HEK293 (cell line): ENCODE results near the gene PHKA2.

Source experiments
- GLI4 ChIP-seq: fragments of 450-650 bp; formaldehyde crosslinking; IDR thresholded peaks from 2 replicates; pipeline ENCODE4 v1.5.1; 2016; ENCODE audit warnings: missing biosample characterization, missing genetic modification characterization
- SP2 ChIP-seq: fragments of 450-650 bp; formaldehyde crosslinking; IDR thresholded peaks from 2 replicates; pipeline ENCODE4 v1.5.1; 2016; ENCODE audit warnings: missing biosample characterization, missing genetic modification characterization
- ZFHX2 ChIP-seq: fragments of 450-650 bp; formaldehyde crosslinking; conservative IDR thresholded peaks from 2 replicates; pipeline ENCODE4 v1.5.1; 2016; ENCODE audit warnings: missing biosample characterization, missing genetic modification characterization
- ZNF146 ChIP-seq: fragments of 450-650 bp; formaldehyde crosslinking; IDR thresholded peaks from 2 replicates; pipeline ENCODE4 v1.5.1; 2016; ENCODE audit warnings: missing biosample characterization, missing genetic modification characterization
- ZNF174 ChIP-seq: fragments of 450-650 bp; formaldehyde crosslinking; IDR thresholded peaks from 2 replicates; pipeline ENCODE4 v1.5.0; 2017; ENCODE audit warnings: missing biosample characterization, mild to moderate bottlenecking, missing genetic modification characterization
- ZNF24 ChIP-seq: fragments of 450-650 bp; formaldehyde crosslinking; IDR thresholded peaks from 2 replicates; pipeline ENCODE4 v1.5.1; 2016; ENCODE audit warnings: missing biosample characterization, missing genetic modification characterization
- ZNF626 ChIP-seq: fragments of 450-650 bp; sonication (Bioruptor Pico); formaldehyde crosslinking; IDR thresholded peaks from 2 replicates; pipeline ENCODE4 v1.5.1; 2018; ENCODE audit warnings: missing biosample characterization, missing genetic modification characterization, inconsistent platforms
- ZNF707 ChIP-seq: fragments of 450-650 bp; formaldehyde crosslinking; IDR thresholded peaks from 2 replicates; pipeline ENCODE4 v1.5.1; 2016; ENCODE audit warnings: missing biosample characterization, missing genetic modification characterization
- TF ChIP-seq, protein P1 (sequence below): fragments of 450-650 bp; formaldehyde crosslinking; IDR thresholded peaks from 2 replicates; pipeline ENCODE4 v1.5.1; 2016; ENCODE audit warnings: missing biosample characterization, missing genetic modification characterization
- TF ChIP-seq, protein P2 (sequence below): fragments of 450-650 bp; formaldehyde crosslinking; IDR thresholded peaks from 2 replicates; pipeline ENCODE4 v1.5.1; 2017; ENCODE audit warnings: missing biosample characterization, missing genetic modification characterization
- TF ChIP-seq, protein P3 (sequence below): fragments of 450-650 bp; formaldehyde crosslinking; IDR thresholded peaks from 2 replicates; pipeline ENCODE4 v1.5.1; 2016; ENCODE audit warnings: missing biosample characterization, missing genetic modification characterization
- TF ChIP-seq, protein P4 (sequence below): fragments of 450-650 bp; formaldehyde crosslinking; IDR thresholded peaks from 2 replicates; pipeline ENCODE4 v1.5.1; 2016; ENCODE audit warnings: missing biosample characterization, missing genetic modification characterization, low read depth
- TF ChIP-seq, protein P5 (sequence below): fragments of 450-650 bp; formaldehyde crosslinking; IDR thresholded peaks from 2 replicates; pipeline ENCODE4 v1.5.1; 2016; ENCODE audit warnings: missing biosample characterization, missing genetic modification characterization

DNA sequence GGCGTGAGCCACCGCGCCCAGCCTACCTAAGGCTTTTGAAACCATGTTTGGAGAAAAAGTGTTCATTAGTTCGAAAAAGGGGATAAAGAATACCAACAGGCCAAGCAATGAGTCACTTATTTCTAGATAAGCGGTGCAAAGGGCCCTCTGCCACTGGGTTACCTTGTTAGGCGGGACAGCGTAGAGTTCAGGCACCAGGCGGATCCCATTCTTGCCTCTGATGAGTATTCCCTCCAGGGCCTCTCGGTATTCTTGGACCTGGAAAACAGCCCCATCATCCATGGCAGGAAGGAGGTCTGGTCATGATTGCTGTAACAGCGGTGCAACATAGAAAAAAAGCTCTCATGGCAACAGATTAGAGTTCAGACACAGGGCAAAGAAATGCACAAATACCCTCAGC, 48.0 kb downstream of the PHKA2 start:
- TF ChIP-seq, protein P1, sequence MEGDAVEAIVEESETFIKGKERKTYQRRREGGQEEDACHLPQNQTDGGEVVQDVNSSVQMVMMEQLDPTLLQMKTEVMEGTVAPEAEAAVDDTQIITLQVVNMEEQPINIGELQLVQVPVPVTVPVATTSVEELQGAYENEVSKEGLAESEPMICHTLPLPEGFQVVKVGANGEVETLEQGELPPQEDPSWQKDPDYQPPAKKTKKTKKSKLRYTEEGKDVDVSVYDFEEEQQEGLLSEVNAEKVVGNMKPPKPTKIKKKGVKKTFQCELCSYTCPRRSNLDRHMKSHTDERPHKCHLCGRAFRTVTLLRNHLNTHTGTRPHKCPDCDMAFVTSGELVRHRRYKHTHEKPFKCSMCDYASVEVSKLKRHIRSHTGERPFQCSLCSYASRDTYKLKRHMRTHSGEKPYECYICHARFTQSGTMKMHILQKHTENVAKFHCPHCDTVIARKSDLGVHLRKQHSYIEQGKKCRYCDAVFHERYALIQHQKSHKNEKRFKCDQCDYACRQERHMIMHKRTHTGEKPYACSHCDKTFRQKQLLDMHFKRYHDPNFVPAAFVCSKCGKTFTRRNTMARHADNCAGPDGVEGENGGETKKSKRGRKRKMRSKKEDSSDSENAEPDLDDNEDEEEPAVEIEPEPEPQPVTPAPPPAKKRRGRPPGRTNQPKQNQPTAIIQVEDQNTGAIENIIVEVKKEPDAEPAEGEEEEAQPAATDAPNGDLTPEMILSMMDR, result no peak
- TF ChIP-seq SP2, result no peak
- no peak for TF ChIP-seq ZNF174 (tag by site-specific recombination)
- TF ChIP-seq ZFHX2, result no peak
- TF ChIP-seq, protein P2, sequence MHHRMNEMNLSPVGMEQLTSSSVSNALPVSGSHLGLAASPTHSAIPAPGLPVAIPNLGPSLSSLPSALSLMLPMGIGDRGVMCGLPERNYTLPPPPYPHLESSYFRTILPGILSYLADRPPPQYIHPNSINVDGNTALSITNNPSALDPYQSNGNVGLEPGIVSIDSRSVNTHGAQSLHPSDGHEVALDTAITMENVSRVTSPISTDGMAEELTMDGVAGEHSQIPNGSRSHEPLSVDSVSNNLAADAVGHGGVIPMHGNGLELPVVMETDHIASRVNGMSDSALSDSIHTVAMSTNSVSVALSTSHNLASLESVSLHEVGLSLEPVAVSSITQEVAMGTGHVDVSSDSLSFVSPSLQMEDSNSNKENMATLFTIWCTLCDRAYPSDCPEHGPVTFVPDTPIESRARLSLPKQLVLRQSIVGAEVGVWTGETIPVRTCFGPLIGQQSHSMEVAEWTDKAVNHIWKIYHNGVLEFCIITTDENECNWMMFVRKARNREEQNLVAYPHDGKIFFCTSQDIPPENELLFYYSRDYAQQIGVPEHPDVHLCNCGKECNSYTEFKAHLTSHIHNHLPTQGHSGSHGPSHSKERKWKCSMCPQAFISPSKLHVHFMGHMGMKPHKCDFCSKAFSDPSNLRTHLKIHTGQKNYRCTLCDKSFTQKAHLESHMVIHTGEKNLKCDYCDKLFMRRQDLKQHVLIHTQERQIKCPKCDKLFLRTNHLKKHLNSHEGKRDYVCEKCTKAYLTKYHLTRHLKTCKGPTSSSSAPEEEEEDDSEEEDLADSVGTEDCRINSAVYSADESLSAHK (tag by site-specific recombination), result no peak
- TF ChIP-seq, protein P3, sequence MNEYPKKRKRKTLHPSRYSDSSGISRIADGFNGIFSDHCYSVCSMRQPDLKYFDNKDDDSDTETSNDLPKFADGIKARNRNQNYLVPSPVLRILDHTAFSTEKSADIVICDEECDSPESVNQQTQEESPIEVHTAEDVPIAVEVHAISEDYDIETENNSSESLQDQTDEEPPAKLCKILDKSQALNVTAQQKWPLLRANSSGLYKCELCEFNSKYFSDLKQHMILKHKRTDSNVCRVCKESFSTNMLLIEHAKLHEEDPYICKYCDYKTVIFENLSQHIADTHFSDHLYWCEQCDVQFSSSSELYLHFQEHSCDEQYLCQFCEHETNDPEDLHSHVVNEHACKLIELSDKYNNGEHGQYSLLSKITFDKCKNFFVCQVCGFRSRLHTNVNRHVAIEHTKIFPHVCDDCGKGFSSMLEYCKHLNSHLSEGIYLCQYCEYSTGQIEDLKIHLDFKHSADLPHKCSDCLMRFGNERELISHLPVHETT, result no peak
- no peak for TF ChIP-seq GLI4 (tag by site-specific recombination)
- TF ChIP-seq, protein P4, sequence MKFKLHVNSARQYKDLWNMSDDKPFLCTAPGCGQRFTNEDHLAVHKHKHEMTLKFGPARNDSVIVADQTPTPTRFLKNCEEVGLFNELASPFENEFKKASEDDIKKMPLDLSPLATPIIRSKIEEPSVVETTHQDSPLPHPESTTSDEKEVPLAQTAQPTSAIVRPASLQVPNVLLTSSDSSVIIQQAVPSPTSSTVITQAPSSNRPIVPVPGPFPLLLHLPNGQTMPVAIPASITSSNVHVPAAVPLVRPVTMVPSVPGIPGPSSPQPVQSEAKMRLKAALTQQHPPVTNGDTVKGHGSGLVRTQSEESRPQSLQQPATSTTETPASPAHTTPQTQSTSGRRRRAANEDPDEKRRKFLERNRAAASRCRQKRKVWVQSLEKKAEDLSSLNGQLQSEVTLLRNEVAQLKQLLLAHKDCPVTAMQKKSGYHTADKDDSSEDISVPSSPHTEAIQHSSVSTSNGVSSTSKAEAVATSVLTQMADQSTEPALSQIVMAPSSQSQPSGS (tag by site-specific recombination), result no peak
- no peak for TF ChIP-seq ZNF707
- no peak for TF ChIP-seq ZNF146 (tag by site-specific recombination)
- TF ChIP-seq, protein P5, sequence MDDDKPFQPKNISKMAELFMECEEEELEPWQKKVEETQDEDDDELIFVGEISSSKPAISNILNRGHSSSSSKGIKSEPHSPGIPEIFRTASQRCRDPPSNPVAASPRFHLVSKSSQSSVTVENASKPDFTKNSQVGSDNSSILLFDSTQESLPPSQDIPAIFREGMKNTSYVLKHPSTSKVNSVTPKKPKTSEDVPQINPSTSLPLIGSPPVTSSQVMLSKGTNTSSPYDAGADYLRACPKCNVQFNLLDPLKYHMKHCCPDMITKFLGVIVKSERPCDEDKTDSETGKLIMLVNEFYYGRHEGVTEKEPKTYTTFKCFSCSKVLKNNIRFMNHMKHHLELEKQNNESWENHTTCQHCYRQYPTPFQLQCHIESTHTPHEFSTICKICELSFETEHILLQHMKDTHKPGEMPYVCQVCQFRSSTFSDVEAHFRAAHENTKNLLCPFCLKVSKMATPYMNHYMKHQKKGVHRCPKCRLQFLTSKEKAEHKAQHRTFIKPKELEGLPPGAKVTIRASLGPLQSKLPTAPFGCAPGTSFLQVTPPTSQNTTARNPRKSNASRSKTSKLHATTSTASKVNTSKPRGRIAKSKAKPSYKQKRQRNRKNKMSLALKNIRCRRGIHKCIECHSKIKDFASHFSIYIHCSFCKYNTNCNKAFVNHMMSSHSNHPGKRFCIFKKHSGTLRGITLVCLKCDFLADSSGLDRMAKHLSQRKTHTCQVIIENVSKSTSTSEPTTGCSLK, result no peak
- no peak for TF ChIP-seq ZNF626
- TF ChIP-seq ZNF24, result no peak
